ENCODE results near the gene GAK.

The GAK gene

DNA sequence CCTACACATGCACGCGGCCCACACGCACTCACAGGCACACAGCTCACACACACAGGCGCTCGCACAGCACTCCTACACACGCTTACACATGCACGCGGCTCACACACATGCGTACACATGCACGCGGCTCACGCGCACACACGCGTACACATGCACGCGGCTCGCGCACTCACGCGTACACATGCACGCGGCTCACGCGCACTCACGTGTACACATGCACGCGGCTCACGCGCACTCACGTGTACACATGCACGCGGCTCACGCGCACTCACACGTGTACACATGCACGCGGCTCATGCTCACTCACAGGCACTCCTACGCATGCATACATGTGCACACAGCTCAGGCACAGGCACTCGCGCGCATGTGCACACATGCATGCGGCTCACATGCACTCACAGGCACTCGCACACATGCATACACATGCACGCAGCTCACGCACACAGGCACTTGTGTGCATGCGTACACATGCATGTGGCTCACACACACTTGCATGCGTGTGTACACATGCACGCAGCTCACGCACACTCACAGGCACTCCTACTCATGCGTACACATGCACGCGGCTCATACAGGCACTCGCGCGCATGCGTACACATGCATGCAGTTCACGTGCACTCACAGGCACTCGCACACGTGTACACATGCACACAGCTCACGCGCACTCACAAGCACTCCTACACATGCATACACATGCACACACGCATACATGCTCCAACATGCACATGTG, 44.9 kb downstream of the GAK start:
- DNase-seq, result no peak

DNA sequence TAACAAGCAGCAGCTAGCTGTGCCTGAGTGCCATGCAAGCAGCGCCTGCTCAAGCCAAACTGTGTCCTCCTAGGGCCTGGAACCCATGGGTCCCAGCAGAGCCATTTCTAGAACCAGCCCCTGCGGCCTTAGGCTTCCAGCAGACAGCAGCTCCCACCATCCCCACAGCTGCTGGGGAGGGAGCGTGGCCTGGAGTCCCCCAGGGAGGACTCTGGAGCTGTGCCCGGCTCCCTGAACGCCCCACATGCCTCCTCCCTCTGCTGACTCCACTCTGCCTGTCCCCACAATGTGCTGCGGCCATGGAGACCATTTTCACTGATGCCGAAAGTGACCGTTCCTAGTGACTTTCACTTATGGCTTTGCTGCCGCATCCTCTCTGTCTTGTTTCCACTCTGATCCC, 45.9 kb downstream of the GAK start:
- no peak for DNase-seq

DNA sequence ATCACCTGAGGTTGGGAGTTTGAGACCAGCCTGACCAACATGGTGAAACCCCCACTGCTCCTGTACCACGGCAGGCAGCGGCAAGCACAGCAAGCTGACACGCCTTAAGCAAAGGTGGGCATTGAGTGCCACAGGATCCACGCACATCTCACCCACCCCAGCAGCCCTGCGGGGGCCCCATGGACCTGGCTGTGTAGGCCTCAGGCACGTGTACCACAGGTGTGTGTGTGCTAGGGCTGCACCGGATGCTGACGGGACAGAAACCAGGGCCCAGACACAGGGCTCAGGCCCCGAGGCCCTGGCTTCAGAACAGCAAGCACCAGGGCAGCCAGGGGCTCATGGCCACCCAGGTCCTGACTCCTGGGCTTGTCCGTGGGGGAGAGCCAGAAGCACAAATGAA, 46.8 kb downstream of the GAK start:
- no peak for DNase-seq

DNA sequence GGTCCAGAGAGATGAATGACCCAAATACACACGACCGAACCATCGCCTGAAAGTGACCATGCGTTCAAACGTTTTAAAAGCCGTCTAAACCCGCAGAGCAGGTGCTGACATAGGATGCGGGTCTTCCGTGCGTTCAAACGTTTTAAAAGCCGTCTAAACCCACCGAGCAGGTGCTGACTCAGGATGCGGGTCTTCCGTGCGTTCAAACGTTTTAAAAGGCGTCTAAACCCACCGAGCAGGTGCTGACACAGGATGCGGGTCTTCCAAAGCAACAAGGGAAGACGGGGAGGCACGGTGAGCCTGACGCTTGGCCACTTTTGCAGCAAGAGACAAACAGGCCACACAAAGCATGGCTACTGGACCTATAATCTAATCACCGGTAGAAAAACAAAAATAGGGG, 47.2 kb downstream of the GAK start:
- no peak for DNase-seq

DNA sequence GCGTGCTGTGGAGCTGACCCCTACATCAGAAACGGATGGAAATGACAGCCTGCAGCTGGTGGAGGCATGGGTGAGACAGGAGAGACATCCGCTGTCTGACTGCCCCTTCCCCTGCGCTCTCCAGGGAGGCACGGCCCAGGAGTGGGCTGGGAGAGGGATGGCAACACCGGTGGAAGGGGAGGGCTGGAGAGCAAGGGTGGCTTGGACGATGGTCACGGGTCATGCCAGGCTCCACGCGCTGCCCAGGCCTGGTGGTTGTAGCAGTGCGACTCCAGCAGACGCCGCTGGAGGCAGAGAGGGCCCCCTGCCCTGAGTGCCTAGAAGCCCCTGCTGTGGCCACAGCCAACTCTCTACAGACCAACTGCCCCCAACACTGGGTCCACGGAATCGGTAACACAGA, 47.9 kb downstream of the GAK start:
- no peak for DNase-seq

DNA sequence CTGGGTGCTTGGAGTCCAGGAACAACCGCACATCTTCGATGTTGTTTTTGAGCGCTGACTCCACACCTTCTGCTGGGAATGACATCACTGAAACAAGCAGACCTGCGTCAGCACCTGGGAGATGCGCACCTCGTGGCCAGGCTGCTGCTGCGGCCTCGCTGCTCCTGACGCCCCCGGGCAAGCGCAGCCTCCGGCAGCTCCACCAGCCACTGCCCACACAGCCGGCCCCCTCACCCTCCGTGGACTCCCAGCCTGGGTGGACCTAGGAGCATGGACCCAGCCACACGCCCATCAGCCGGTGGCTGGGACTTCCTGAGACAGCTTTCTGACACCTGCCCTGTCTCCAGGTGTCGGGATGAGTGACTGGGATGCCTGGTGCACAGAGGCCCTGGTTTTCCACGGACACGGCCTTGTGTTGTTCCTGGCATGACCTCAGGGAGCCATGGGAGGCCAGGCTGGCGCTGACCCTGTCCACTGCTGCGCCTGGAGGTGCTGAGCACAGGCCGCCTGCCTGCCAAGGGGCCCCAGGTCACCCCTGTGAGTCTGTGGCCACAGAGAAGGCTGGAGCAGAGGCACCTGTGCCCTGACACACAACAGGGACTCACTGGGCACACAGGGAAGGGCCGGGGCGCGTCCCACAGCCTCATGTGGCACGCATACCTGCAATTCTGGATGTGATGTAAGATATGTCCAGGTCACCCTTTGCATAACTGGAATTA, 48.6 kb downstream of the GAK start:
- DNase-seq, result no peak

DNA sequence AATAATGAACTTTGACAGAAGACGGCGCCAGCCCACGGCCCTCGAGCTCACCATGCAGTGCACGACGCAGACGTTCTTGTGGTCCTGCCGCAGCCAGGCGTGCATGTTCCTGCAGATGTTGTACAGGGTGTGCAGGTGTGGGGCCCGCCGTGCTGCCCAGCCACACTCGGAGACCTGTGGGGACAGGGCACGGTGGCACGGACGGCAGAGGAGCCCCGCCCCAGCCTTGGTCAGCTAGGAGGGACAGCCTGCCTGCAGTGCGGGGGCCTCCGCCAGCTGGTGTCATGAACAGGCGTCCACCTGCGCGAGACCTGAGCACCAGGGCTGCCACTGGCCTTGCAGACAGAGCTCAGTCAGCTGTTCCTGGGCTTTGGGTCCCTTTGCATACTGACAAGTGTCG, 49.5 kb downstream of the GAK start:
- no peak for DNase-seq

DNA sequence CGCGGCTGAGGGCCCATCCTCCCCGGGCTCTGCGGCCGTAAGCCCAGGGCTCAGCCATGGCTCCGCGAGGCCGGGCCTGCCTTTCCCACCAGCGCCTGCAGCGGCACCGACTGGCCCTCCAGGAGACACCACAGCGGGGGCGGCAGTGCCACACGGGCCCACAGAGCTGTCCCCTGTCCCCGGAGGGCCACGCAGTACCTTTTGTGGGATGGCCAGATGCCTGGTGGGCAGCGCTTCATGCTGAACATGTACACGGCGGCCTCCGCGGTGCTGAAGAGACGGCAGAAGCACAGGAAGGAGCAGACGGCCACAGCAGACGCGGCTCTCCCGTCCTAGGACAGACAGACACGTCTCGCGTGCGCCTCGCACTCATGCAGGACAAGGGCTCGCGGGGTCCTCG, 50.4 kb downstream of the GAK start:
- no peak for DNase-seq

DNA sequence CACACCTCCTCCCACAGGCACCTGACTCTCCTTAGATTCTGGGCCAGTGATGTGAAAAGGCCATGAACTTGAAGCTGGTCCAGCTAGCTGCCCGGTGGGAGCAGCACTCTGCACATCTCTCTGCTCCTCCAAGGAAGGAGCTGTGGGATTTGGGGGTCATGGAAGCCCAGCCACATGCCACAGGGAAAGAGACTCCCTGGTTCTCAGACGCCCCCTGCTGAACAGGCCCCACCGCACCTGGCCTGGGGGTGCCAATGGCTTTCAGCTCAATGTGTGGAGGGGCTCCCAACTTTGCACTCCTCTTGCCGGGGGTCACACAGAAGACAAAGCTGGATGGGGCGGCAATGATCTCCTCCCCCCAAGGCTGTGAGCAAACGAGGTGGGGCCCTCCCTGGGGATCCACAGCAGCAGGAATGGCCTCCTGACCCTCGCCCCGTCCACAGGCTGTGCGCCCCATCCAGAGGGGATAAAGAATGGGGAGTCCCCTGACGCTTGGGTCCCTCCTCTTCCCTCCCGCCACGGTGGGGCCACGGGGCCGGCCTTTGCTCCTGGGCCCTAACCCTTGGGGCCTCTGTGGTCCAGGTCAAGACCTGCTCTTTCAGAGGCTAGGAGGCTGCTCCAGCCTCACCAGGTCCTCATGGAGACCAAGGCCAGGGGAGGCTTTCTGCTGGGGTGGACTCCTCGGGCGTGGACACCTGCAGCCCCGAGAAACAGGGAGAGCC, 51.3 kb downstream of the GAK start:
- no peak for DNase-seq

DNA sequence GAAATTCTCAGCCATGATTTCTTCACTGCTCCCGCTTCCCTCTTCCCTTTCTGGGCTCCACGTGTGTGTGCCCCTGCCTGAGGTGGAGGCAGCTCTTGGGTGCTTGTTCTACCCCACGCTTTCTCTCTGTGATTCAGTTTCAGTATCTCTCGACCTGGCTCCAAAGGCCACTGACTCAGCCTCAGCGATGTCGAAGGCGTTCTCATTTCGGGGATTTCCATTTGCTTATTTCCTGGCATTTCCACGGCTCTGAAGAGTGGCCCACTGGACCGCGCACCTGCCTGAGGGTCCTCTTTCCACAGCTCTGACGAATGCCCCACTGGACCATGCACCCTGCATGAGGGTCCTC, 52.4 kb downstream of the GAK start:
- no peak for DNase-seq

DNA sequence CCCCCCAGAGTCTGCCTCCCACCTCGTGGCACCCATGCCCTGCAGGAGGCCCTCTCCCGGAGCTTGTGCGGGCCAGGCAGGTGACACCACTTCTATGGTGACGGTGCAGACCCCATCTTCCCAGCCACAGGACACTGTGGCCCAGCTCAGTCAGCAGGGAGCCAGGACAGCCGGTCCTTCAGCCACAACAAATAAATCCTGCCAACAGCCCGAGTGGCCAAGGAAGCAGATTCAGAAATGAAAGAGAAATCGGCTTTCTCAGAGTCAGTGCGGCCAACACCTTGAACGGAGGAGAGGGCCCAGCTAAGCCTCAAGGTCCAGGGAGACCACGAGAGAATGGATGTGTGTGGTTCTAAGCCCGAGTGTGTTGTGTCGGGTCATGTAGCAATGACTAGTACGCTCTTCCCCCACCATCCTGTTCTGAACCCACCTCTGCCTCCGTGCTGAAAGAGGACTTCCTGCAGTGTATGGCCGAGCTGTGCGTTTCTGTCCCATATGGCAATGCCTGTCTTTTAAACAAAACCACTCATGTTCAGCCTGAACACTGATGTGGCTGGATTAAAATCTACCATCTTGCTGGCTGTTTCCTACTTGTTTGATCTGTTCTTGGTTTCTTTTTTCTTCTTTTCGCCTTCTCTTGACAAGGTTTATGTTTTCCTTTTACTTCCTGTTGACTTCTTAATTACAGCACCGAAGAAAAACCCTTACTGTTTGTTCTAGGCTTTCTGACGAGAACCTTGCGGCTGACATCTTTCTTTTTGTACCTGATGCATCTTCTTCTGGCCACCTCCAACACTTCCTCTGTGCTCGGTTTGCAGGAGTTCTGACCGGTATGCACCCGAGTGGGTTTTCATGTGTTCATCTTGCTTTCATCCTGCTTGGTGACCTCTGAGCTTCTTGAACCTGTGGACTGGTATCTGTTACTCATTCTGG, 53.1 kb downstream of the GAK start:
- DNase-seq, result no peak

DNA sequence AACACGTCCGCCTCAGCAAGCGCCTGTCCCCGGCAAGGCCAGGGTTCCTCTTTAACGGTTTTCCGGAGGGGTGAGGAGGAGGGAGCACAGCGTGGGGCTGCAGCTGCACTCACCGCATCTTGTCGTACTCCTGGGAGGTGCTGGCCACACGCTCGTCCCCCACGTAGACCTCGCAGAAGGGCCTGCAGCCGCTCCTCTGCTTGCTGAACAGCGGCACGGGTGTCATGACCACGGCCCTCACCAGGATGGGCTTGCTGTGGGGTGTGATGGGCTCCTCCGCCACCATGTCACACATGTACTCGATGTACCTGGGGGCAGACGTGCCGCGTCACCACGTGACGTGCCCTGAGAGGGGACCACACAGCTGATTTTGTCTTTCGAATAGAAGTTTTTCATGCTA, 54.6 kb downstream of the GAK start:
- DNase-seq, result no peak

DNA sequence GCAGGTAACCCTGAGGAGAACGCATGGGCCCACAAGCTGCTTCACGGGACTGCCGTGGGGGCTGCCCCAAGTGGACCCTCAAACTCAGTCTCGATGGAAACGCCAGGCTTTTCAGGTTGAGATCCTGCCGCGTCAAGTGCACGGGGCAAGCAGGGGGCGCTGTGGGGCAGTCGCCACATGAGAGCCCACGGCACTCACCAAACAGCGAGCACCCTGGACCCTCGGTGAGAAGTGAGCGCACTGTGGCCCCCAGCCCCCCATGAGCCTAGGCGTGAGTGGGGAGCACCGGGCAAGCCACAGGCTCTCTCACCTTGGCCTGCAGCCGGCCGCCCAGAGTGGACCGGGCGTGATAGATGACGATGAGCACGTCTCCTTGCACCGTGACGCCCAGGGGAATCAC, 55.3 kb downstream of the GAK start:
- no peak for DNase-seq

DNA sequence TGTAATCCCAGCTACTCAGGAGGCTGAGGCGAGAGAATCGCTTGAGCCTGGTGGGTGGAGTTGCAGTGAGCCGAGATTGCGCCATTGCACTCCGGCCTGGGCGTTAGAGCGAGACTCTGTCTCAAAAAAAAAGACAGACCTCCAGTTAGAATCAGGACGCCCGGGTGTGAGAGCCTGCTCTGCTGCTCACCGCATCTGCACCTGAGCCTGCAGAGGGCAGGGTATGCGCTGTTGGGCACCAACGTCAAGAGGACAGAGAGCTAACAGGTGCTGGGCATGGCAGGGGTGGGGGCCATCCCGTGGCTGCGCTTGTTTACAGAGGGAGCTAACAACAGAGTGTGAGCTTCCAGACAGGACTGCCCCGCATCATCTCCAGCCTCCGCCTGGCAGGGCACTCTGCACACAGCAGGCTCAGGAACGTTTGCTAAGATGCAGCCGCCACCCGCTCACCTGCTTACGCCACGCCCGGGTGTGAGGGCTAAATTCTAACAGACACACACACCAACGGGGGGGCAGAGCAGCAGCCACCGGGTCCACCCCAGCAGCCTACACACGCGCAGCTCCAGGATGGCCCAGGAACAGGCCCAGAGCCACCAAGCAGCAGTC, 56.2 kb downstream of the GAK start:
- no peak for DNase-seq

DNA sequence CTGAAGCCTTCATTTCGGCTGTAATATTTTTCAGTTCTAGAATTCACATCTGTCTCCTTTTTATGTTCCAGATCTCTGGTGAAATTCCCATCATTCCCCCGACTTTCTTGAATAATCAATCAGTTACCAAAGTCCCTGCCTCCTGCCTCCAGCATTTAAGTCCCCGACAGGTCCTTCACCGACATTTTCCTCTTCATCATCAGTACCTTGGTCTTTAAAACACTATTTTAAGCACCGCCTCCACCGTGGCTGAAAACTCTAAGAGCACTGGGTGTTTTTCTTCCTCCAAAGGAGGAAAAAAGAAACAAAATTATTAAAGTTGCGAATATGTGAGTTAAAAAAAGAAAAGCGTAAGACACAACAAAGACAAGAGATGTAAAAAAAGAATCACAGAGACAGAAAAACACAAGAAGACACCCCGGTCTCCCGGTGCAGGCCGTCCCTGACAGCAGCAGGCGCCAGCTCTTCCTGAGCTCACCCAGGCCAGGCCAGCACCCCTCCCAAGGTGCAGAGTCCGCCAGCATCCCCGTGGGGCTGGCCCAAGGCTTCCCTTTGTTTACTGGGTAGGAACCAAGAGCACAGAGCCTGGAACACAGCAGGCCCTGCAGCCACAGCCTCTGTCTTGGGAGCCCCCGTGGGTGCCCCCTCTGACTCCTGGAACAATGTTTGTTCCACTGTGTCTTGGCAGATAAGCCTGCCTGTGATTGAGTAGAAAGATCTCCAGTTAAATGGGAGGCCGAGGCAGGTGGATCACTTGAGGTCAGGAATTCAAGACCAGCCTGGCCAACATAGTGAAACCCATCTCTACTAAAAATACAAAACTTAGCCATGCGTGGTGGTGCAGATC, 56.9 kb downstream of the GAK start:
- DNase-seq, result no peak

DNA sequence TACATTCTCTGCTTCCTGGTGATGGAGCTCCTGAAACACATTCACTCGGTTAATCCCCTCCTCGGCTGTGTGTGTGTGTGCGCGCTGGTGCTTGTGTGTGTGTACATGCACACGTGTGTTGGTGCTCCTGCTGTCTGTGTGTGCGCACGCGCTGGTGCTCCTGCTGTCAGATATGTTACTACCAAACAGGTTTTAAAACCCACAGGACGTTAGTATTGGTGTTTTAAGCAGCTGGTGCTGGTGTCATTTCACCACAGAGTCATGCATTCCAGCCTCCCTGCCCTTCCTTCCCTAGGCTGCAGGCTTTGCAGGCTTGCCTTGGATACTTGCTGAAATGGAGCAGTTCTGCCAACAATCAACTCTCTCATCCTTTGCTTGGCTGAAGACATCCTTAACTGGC, 58.1 kb downstream of the GAK start:
- DNase-seq, result no peak

DNA sequence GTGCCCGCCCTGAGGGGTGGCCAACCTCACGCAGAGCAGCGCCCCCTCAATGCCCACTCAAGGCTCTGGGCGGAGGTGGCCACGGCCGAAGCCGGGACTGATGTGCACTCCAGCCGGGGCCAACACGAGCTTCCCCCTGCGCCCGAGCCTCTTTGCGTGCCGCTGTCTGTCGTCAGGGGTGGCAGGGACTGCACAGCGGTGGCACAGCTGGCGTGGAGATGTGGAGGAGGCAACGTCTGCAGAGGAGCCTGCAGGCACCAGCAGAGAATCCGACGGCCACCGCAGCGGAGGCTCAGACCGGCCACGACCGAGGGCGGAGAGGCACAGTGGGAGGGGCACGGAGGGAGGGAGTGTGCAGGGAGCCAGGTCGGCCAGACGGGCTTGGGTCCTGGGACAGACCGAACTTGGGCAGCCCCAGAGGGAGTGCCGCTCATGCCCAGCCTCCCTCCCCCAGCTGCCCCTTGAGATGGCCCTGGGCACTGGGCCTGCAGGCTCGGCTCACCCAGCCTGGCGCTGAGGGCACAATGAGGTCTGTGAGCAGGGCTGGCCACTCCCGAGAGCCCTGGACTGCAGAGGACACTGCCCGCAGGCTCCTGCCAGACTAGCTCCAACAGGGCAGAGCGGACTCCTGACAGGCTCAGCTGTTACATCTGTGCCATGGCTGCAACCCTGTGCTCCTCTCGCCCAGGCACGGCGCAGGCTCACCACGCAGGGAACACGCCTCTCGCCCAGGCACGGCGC, 59.7 kb downstream of the GAK start:
- DNase-seq, result no peak

DNA sequence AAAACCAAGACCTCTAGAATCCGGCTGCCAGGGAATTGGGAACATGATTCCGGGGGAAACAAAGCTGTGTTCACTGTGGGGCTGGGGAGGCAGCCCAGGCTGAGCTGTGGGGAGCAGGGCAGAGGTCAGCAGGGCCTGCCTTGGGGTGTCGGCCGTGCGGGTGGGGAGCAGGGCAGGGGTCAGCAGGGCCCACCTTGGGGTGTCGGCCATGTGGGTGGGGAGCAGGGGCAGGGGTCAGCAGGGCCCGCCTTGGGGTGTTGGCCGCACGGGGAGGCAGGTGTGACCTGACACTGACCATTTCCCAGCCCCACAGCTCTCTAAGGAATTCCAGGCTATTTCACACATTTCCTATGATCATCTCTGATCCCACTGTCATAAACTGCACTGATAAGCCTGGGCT, 60.6 kb downstream of the GAK start:
- DNase-seq, result no peak

DNA sequence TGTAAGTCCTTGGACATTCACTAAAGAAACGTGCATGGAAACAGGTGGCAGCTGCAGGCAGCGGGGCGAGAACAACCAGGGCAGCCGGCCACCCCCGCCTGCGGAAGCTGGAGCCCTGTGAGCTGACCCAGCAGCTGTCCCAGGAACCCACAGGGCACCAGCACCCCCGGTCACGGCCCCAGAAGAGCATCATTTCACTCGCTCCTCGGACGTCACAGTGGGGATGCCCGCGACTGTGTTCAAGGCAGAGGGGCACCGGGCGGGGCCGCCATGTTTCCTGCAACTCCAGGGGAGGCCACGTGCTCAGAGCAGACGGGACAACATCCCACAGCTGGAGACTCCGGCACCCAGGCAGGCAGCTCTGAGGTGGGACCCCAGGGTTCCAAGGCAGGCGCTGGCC, 61.2 kb downstream of the GAK start:
- DNase-seq, result no peak

DNA sequence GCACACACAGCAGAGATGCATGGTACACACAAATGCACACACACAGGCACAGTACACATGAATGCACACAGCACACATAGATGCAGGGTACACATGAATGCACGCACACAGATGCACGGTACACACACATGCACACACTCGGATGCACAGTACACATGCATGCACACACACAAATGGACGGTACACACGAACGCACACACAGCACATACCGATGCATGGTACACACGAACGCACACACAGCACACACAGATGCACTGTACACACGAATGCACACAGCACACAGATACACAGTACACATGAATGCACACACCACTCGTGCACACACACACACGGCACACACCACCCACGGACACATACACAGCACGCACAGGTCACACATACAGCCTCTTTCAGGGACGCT, 62.3 kb downstream of the GAK start:
- no peak for DNase-seq

DNA sequence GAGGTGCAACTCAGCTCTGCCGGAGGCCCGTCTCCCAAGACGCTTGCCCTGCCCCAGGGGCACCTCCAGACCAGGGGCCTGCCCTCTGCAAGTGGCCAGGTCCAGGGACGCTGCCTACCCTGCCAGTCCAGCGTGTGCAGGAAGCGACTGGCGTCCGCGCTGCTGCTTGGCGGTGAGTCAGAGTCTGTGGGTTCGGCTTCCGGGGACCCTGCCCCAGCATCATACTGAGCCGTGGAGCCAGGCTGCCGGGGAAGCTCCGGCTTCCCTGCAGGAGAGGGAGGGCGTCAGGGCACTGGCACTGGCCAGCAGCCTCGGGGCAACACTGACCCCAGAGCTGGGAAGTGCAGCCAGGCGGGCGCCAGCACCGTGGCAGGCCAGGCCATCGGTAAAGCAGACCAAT, 63.7 kb downstream of the GAK start:
- no peak for DNase-seq

All from NCI-H2171 (cell line).